Putamen (tissue), 1 donor: ENCODE measurements around the gene PKP4.

Experiments
- DNase-seq: peaks from one replicate; pipeline ENCODE4 v3.0.0-alpha.2; 2016; ENCODE audit warnings: low spot score

Gene PKP4

GRCh38 chr2:158546412-158547144, 89.8 kb downstream of the PKP4 start:
- no peak for DNase-seq

GRCh38 chr2:158553257-158553656, 96.5 kb downstream of the PKP4 start:
- no peak for DNase-seq

GRCh38 chr2:158554996-158555395, 98.2 kb downstream of the PKP4 start:
- DNase-seq, result no peak

GRCh38 chr2:158556124-158556523, 99.4 kb downstream of the PKP4 start:
- no peak for DNase-seq

- no peak for DNase-seq
Observed at GRCh38 chr2:158557752-158558151, 101.0 kb downstream of the PKP4 start.

- DNase-seq, result no peak
Observed at GRCh38 chr2:158559252-158559651, 102.5 kb downstream of the PKP4 start.

- no peak for DNase-seq
Observed at GRCh38 chr2:158560259-158560658, 103.5 kb downstream of the PKP4 start.

- DNase-seq, result no peak
Observed at GRCh38 chr2:158561054-158561453, 104.3 kb downstream of the PKP4 start.

- no peak for DNase-seq
Observed at GRCh38 chr2:158567208-158567607, 110.5 kb downstream of the PKP4 start.

GRCh38 chr2:158569284-158569683, 112.5 kb downstream of the PKP4 start:
- DNase-seq, result no peak

GRCh38 chr2:158570869-158571268, 114.1 kb downstream of the PKP4 start:
- DNase-seq, result peak; percentile 42

GRCh38 chr2:158573739-158574138, 117.0 kb downstream of the PKP4 start:
- no peak for DNase-seq

GRCh38 chr2:158575051-158575635, 118.4 kb downstream of the PKP4 start:
- no peak for DNase-seq

- no peak for DNase-seq
Observed at GRCh38 chr2:158577141-158577540, 120.4 kb downstream of the PKP4 start.

- no peak for DNase-seq
Observed at GRCh38 chr2:158578703-158579330, 122.1 kb downstream of the PKP4 start.

- DNase-seq, result no peak
Observed at GRCh38 chr2:158579928-158580327, 123.2 kb downstream of the PKP4 start.

GRCh38 chr2:158580760-158581159, 124.0 kb downstream of the PKP4 start:
- no peak for DNase-seq

GRCh38 chr2:158582670-158583069, 125.9 kb downstream of the PKP4 start:
- no peak for DNase-seq

- no peak for DNase-seq
Observed at GRCh38 chr2:158583923-158584322, 127.2 kb downstream of the PKP4 start.

- no peak for DNase-seq
Observed at GRCh38 chr2:158586491-158586890, 129.7 kb downstream of the PKP4 start.

GRCh38 chr2:158589303-158589702, 132.6 kb downstream of the PKP4 start:
- DNase-seq, result no peak

GRCh38 chr2:158598862-158599517, 142.2 kb downstream of the PKP4 start:
- DNase-seq, result no peak

- DNase-seq, result no peak
Observed at GRCh38 chr2:158599609-158600008, 142.9 kb downstream of the PKP4 start.
